Ovary (tissue), 9 donors: Measurements from ENCODE around the gene CTDSPL. TPM values are rescaled to one million over a fixed set of nuclear protein-coding genes. Genes with fewer than 3 reads are reported as not detected.
A peak's percentile ranks its signal among the peaks of the same experiment; 100 is the strongest.

ENCODE experiments used
- DNase-seq, 5 donors: peaks; one replicate each; pipeline ENCODE4 v3.0.0-alpha.2; 2019 to 2020
- H3K27ac ChIP-seq, 2 donors: fragments of 200-600 bp; one replicate each; pipeline versions ENCODE4 v1.5.1 to v1.8.0; 2019 to 2022
- H3K27me3 ChIP-seq: fragments of 200-600 bp; one replicate; pipeline ENCODE4 v1.8.0; 2022
- H3K36me3 ChIP-seq: fragments of 200-600 bp; sonication (generic); one replicate; pipeline ENCODE4 v1.5.1; 2019
- H3K4me1 ChIP-seq: one replicate; pipeline ENCODE4 v1.8.1; 2013; ENCODE audit warnings: mild to moderate bottlenecking, moderate library complexity; ENCODE audit not compliant: insufficient read depth
- H3K4me3 ChIP-seq: fragments of 200-600 bp; sonication (generic); one replicate; pipeline ENCODE4 v1.5.1; 2017
- H3K9me3 ChIP-seq, 2 donors: fragments of 200-600 bp in 1 of 2; sonication (generic) in 1 of 2; one replicate each; pipeline versions ENCODE4 v1.5.1 to v1.8.1; 2013 to 2019; ENCODE audit warnings: mild to moderate bottlenecking in 1 of 2, moderate library complexity in 1 of 2
- CTCF ChIP-seq, 3 donors: fragments of 450-650 bp in 2 of 3; fragments of 200-600 bp in 1 of 3; IDR thresholded peaks; one replicate each; pipeline versions ENCODE4 v1.5.1 to v1.8.0; 2016 to 2022; ENCODE audit warnings: antibody characterized with exemption in 3 of 3, mild to moderate bottlenecking in 1 of 3
- EP300 ChIP-seq: sonication (generic); formaldehyde crosslinking; IDR thresholded peaks from one replicate; pipeline ENCODE4 v1.6.1; 2017; ENCODE audit warnings: antibody characterized with exemption
- POLR2A ChIP-seq: fragments of 450-650 bp; IDR thresholded peaks from one replicate; pipeline ENCODE4 v1.6.1; 2017; ENCODE audit warnings: antibody characterized with exemption, mild to moderate bottlenecking, moderate library complexity
- WGBS, 3 donors: extraction: QIAGEN DNeasy Blood & Tissue Kit in 1 of 3; methylation state at CpG; one replicate each; pipeline versions ENCODE4 v1.1.5 to v1.1.7; 2013 to 2017; 5-methylcytosine and 5-hydroxymethylcytosine counted together
- intact Hi-C, 4 donors: fragments of 100-400 bp; cut with DNase I; formaldehyde crosslinking; loops; one replicate each; pipeline versions ENCODE4 v1.11.0 to v1.15.1; 2022 to 2023
- polyA plus RNA-seq, 2 donors: library from polyadenylated mRNA; stranded (reverse); fragments of 200-250 nt in 1 of 2; fragments of 350-450 nt in 1 of 2; fragmentation: Illumina TruSeq in 1 of 2; extraction: RNeasy Lipid Tissue Mini Kit (QIAGEN cat#74804) in 1 of 2; gene quantifications; one replicate each; pipeline ENCODE4 v1.2.3, GENCODE V29; 2013 to 2014
- total RNA-seq, 7 donors: library from RNA; depleted of rRNA in 2 of 7; stranded (reverse); fragments of >200 nt in 2 of 7; fragmentation: NEBNext Ultra II Directional in 3 of 7; extraction: Animal tissue kit (Norgen Biotek cat#: 25700) in 3 of 7; gene quantifications; one replicate each; pipeline versions ENCODE4 v1.1.0 to v1.2.4, GENCODE V29; 2016 to 2023
- donor health status: DM: no; HTN: no; CAD: no; lungs with moderate emphysema.
- donor health status: DM: no; HTN: no; CAD: no.
- donor health status: Bipolar disorder and iron deficiency.
- donor health status: DM: yes; HTN: yes; CAD: no.
- donor health status: DM: no; HTN: no; CAD: no.
- donor health status: DM: yes; HTN: yes; CAD: no.

The CTDSPL gene
- total and polyA plus RNA-seq, 9 donors = 14.8 to 41.1 (median 34.2) TPM

- TF ChIP-seq POLR2A (no peak), EP300 (no peak), CTCF (IDR thresholded peaks at IDR 0.05) (no peak)
- DNase-seq = peak in 1 of 5 donors; percentile 30
- no peaks in the 10 kb centered on the region for H3K27me3 ChIP-seq
- H3K9me3 ChIP-seq = peaks cover 0 to 4% of the 10 kb centered on the region in 2 donors
- H3K36me3 ChIP-seq = no peaks in the 10 kb centered on the region
- no peak overlapping the region for H3K27ac ChIP-seq
- H3K4me3 ChIP-seq = no peak overlapping the region
- H3K4me1 ChIP-seq = peaks cover 13% of the 10 kb centered on the region
- intact Hi-C loops = loop anchor here in 1 of 4 donors (5.0 kb wide), 1 partner anchor 869 kb away; no protein-coding TSS in a partner anchor
- 96 to 97% (median 97%) methylated on average over 13 of the region's 13 CpGs for WGBS, 3 donors
Measured at GRCh38 chr3:38016410-38016809, 154.7 kb downstream of the CTDSPL start.

- intact Hi-C loops = loop anchor here in 1 of 4 donors (5.0 kb wide), 1 partner anchor 870 kb away; no protein-coding TSS in a partner anchor
- Histone ChIP-seq H3K4me1 (peaks cover 13% of the 10 kb centered on the region), H3K9me3 (peaks cover 0 to 4% of the 10 kb centered on the region in 2 donors), H3K4me3 (no peak overlapping the region), H3K27ac (no peak overlapping the region), H3K27me3 (no peaks in the 10 kb centered on the region), H3K36me3 (no peaks in the 10 kb centered on the region)
- WGBS, 3 donors = 70 to 79% (median 77%) methylated on average over 6 of the region's 6 CpGs
- DNase-seq = peak in 1 of 5 donors; percentile 30
- TF ChIP-seq POLR2A = no peak
- no peak for TF ChIP-seq EP300
- TF ChIP-seq CTCF (IDR thresholded peaks at IDR 0.05) = no peak
Measured at GRCh38 chr3:38016847-38017444, 155.3 kb downstream of the CTDSPL start.

GRCh38 chr3:38017445-38018295, 156.0 kb downstream of the CTDSPL start:
- Histone ChIP-seq H3K9me3 (peaks cover 0 to 4% of the 10 kb centered on the region in 2 donors), H3K36me3 (no peaks in the 10 kb centered on the region), H3K4me1 (peaks cover 15% of the 10 kb centered on the region), H3K27me3 (no peaks in the 10 kb centered on the region), H3K27ac (no peak overlapping the region), H3K4me3 (no peak overlapping the region)
- no peak for TF ChIP-seq EP300
- TF ChIP-seq POLR2A = no peak
- no peak for TF ChIP-seq CTCF (IDR thresholded peaks at IDR 0.05)
- WGBS, 3 donors = 30 to 45% (median 34%) methylated on average over 9 of the region's 9 CpGs
- intact Hi-C loops = loop anchor here in 1 of 4 donors (5.0 kb wide), 1 partner anchor 870 kb away; no protein-coding TSS in a partner anchor
- peak in 3 of 5 donors; percentile 11 to 38 (median 33) for DNase-seq
